ENCODE results near the gene TMEM273. TPM values are rescaled to one million over a fixed set of nuclear protein-coding genes. Genes with fewer than 3 reads are reported as not detected.

TMEM273 gene
- total RNA-seq, 1 donor from 2014 or later: not detected

DNA sequence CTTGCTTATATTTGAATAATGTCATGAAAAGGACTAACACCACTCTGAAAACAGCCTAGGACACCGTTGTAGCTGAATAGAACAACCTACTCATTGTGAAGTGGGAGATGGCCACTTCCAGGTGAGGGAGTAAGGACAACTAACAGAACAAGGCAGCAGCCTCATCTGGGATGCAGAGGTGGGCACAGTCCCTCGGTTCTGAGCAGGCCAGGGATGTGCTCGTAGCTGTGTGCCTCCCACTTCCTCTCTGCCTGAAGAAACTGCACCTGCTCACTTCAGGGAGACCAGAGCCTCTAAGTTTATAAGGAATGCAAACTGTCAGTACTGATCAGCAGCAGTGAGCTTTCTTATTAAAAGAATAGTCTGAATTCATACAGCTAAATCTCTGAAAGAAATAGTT lies 75.3 kb downstream of the TMEM273 start:
- TF ChIP-seq, protein P1, sequence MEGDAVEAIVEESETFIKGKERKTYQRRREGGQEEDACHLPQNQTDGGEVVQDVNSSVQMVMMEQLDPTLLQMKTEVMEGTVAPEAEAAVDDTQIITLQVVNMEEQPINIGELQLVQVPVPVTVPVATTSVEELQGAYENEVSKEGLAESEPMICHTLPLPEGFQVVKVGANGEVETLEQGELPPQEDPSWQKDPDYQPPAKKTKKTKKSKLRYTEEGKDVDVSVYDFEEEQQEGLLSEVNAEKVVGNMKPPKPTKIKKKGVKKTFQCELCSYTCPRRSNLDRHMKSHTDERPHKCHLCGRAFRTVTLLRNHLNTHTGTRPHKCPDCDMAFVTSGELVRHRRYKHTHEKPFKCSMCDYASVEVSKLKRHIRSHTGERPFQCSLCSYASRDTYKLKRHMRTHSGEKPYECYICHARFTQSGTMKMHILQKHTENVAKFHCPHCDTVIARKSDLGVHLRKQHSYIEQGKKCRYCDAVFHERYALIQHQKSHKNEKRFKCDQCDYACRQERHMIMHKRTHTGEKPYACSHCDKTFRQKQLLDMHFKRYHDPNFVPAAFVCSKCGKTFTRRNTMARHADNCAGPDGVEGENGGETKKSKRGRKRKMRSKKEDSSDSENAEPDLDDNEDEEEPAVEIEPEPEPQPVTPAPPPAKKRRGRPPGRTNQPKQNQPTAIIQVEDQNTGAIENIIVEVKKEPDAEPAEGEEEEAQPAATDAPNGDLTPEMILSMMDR (conservative IDR thresholded peaks at IDR 0.05; ENCODE audit: low read depth, low read length): no peak
- no peak overlapping the region for H3K4me3 ChIP-seq (ENCODE audit: low read depth, low read length)
- no peak for DNase-seq (ENCODE audit: low read depth)

DNA sequence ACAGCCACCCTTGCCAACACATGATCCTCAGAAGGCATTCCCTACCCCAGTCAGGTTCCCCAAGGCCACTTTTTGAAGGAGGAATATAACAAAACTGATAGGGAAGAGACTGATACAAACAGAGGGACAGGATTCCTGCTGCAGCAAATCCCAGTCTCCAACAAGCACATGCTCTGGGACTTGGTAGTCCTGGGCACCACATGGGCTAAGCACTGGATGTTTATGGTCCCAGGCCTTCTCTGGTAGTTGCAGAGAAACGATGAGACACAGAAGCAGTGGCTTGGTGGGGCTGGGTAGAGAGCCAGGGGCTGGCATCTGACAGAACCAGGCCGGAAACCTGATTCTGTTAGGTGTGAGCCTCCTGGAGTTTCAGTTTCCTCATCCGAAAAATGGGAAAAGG lies 76.1 kb downstream of the TMEM273 start:
- no peak for DNase-seq (ENCODE audit: low read depth)
- no peak overlapping the region for H3K4me3 ChIP-seq (ENCODE audit: low read depth, low read length)
- TF ChIP-seq, protein P1 (conservative IDR thresholded peaks at IDR 0.05; ENCODE audit: low read depth, low read length): no peak

DNA sequence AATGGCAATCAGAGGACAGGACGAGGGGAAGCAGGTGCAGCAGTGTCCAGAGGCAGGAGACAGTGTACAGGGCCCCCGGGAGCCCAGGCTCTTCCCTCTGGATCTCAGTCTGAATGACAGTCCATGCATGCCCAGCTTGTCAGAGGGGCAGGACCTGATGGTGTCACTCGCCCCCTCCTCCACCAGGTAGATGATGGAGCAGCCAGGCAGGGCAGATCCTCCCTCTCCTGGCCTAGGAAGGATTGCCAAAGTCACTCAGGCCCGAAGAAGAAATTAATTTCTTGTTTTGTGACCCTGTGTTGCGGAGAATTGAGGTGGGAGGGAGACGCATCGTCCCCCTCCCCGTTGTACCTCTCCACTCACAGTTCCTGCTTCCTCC lies 76.9 kb downstream of the TMEM273 start:
- TF ChIP-seq, protein P1 (conservative IDR thresholded peaks at IDR 0.05; ENCODE audit: low read depth, low read length): no peak
- DNase-seq (ENCODE audit: low read depth): no peak
- H3K4me3 ChIP-seq (ENCODE audit: low read depth, low read length): no peak overlapping the region

DNA sequence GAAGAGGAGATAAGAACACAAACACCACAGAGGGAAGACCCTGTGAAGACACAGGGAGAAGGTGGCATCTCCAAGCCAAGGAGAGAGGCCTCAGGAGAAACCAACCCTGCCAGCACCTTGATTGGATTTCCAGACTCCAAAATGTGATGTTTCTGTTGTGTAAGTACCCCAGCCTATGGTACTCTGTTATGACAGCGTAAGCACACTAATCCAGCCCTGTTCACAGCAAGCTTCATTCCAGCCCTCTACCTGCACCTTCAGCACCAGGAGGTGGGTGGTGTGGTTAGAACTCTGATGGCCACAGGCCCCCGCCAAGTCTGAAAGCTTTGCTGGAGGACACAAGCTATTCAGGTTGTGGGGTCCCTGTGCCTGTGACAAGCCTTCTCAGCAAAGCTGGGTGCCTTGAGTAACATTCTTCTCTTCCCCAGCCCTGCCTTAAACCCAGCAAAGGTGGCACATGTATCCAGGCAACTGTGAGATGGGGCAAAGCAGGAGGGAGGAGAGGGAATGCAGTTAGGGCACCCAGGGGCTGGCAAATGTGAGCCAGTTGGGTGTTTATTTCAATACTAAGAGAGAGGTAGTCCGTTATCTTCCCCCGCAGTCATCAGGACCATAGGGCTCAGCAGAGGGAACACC lies 77.4 kb downstream of the TMEM273 start:
- TF ChIP-seq, protein P1 (conservative IDR thresholded peaks at IDR 0.05; ENCODE audit: low read depth, low read length): no peak
- DNase-seq (ENCODE audit: low read depth): no peak
- no peak overlapping the region for H3K4me3 ChIP-seq (ENCODE audit: low read depth, low read length)

DNA sequence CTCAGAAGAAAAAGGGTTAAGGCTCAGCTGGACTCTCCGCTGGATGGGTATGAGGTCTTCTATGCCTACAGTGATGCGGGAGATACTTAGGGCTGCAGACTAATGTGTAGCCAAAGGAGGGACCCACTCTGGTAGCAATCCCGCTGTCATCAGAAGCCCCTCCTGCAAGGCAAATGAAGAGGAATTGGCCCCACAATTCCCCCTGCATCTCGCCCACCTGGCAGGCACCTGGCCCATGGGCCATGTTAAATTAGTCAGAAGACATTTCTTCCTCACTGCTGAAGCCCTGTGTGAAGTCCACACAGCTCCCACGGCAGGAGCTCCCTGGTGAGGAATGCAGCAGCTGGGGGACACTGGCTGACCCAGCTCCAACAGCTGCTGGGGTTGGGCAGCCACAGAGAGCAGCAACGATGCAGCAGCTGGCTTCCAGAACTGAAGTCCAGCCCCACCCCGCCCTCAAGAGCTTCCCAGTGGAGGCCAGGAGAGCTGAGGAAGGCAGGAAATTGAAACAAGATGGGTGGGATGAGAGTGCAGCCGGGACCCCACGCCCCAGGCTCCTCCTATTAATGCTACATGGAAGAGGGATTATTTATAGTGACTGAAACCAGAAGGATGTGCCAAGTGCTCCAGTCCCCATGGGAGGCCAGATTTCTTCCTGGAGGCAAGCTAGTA lies 78.4 kb downstream of the TMEM273 start:
- TF ChIP-seq, protein P1 (conservative IDR thresholded peaks at IDR 0.05; ENCODE audit: low read depth, low read length): no peak
- no peak overlapping the region for H3K4me3 ChIP-seq (ENCODE audit: low read depth, low read length)
- no peak for DNase-seq (ENCODE audit: low read depth)

DNA sequence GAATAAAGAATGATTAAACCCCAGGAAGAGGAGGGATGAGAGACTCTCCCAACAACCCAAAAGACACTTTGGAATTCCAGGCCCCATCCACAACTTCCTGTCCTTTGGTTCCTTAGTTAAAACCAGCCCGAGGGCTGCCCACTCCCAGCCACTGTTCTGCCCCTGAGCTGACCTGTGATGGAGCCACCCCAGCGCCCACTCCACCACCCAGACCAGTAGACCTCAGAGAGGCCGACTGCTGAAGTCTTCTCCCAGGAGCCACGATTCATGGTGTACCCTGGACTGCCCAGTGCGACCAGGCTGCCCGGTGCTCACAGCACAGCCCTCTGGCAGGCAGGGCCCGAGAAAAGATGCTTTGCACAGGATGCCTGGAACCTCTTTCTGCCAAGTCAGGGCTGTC lies 79.5 kb downstream of the TMEM273 start:
- DNase-seq (ENCODE audit: low read depth): no peak
- TF ChIP-seq, protein P1 (conservative IDR thresholded peaks at IDR 0.05; ENCODE audit: low read depth, low read length): no peak
- no peak overlapping the region for H3K4me3 ChIP-seq (ENCODE audit: low read depth, low read length)

DNA sequence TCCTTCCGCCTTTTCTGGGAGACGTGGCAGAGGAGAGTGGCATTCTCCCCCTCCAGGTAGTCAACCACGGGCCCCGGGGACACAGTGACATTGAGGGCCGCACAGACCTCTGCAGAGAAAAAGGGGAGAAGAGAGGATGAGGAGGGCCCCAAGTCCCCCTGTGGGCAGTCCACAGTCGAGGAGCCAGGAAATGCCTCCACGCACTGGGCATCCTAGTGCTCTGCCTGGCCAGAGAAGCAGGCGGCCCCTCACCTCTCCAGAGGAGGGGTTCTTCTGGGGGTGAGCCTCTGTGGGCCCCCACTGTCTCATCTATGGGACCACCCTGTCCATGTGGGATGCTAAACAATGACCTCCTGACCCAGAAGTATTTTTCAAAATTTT lies 80.3 kb downstream of the TMEM273 start:
- TF ChIP-seq, protein P1 (conservative IDR thresholded peaks at IDR 0.05; ENCODE audit: low read depth, low read length): no peak
- no peak for DNase-seq (ENCODE audit: low read depth)
- no peak overlapping the region for H3K4me3 ChIP-seq (ENCODE audit: low read depth, low read length)
